NCI-H146 treated with DMSO at 0.1 percent for 48 hours (cell line): ENCODE results near the gene IRX4.

Experiments used
- DNase-seq: peaks from one replicate; lab custom pipeline; 2025; ENCODE audit not compliant: unreplicated experiment; lab: John Stamatoyannopoulos, UW

Gene IRX4

GRCh38 chr5:1840741-1841521 lies 41.8 kb downstream of the IRX4 start:
- no peak for DNase-seq

DNA sequence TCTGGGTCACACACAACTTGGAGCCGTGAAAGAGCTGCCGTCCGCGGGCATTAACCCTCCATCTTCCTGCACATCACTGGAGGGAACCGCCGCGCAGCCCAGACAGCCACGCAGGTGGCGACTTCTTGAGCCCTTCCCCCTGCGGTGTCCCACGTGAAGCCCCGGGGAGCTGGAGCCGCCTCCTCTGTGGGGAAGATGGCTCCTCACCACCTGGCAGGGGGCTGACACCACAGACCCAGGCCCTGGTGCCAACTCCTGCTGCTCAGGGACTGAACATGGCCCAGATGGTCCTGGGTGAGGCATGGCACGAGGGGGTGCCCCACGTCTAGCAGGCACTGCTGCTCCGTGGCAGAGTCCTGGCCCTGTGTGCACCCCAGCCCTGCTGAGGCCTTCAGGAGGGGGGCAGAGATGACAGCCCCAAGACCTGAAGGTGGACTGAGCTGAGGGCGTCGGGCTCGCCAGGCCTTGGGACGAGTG lies 42.6 kb downstream of the IRX4 start:
- DNase-seq: no peak

DNA sequence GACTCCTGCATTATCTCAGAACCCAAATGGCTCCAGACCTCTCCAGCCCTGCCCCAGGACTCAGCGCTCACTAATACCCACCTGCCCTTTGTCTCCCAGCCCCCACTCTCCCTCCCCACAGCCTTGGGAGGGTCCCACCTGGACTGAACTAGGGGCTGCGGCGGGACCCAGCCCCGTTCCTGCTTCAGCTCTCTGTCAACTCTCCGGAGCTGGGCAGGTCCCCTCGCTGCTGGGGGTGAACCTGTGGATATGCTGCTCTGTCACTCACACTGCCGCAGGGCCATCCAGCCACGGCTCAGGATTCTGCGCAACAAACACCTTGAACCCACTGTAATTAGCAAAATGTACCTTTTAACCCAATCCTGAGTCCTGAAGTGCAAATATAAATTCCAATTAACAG lies 44.7 kb downstream of the IRX4 start:
- no peak for DNase-seq

DNA sequence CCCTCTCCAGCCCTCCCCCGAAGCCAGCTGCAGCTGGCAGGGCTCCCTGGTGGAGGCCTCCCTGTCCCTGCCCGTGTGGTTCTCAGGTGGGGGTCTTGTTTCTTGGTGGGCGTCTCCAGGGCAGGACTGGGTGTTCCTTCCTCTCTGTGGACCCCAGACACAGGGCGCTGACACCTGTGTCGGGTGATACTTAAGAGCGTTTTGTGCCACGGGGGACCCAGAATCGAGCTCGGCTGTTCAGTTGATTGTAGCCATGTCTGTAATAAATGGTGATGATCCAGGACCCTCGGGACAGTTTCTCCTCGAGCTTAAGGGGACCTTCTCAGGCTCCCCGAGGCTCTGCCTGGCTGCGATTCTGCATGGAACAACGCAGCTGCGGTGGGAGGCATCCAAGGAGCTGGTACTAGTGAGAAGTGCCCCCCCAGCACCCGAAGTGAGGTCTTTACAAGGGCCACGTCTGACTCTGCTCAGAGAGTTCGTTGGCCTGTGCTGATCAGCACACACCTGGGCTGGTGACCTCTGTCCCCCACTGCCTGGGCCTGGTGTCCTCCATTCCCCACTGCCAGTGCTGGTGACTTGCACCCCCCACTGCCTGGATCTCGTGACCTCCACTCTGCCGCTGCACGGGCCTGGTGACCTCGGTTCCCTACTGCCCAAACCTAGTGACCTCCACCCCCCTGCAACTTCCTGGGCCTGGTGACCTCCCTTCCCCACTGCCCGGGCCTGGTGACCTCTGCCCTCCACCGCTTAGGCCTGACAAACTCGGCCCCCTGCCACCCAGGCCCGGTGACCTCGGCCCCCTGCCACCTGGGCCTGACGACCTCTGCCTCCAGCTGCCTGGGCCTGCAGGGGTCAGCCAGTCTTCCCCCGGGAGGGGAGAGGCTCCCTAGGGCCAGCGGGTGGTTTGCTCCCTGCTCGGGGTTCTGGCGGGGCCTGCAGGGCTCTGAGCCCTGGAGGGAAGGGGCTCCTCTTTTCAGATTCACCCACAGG lies 45.5 kb downstream of the IRX4 start:
- DNase-seq: no peak

DNA sequence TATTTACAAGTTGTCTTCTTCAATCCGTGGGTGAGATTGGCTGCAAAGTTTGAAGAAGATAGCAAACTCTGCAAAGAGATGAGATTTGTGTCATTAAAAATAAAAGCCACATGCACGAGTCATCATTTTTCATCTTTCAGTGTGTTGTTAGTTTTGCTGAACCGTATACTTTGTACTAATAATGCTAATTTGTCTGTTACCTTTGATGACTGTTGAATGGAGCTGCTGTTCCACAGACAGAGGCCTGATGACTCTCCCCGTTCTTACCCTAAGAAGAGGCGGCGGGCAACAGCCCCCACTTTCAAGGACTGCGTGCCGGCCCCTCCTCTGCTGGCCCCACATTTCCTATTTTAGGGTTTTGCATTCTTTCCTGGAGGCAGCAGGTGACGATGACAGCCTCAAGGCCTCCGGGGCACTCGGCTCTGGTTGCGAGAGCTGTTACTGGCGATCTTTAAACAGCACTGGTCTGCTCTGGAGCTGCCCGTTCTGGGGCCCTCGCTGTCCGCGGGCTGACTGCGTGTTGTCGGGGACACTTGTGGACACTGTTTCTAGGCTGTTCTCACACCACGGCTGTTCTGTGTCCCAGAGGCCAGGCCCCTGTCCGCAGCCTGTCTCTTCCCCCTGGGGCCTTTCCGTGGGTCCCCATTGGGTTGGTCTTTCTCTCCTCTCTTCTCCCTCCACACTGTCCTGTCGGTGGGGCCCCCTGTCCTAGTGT lies 46.4 kb downstream of the IRX4 start:
- no peak for DNase-seq

GRCh38 chr5:1835431-1835830 lies 47.3 kb downstream of the IRX4 start:
- no peak for DNase-seq

- peak; percentile 21 for DNase-seq
These were observed 47.9 kb downstream of the IRX4 start for GRCh38 chr5:1834721-1835429.

GRCh38 chr5:1834022-1834551 lies 48.6 kb downstream of the IRX4 start:
- no peak for DNase-seq

DNA sequence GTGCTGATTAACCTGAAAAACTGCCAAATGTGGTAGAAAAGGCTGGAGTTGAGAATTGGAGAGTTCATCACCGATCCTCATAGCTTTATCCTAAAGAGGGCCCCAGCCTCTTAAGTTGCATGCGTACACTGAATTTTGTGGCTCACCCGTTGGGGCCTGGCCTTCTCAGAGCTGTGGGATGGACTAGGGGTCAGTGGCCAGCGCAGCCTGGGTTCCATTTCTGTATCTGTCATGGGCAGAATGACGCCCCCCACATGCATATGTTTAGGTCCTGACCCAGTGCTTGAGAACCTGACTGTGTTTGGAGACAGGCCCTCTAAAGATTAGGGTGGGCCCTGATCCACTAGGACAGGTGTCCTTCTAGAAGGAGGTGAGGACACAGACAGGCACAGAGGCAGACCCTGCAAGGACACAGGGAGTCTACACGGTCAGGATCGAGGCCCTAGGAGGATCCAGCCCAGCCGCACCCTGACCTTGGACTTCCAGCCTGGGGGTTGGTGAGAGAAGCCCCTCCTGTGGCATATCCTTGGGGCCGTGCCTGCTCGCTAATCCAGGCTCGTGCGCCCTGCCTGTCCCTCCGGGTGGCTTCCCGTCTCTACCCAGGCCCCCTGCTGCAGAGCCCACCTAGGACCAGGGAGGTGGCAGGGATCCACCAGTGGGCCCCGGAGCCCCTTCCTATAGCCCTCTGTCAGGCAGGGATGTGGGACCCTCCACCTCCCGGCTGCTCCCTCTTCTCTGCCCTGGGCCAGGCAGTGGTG lies 49.3 kb downstream of the IRX4 start:
- no peak for DNase-seq

- no peak for DNase-seq
These were observed 50.0 kb downstream of the IRX4 start for GRCh38 chr5:1832511-1833250.

GRCh38 chr5:1831677-1832313 lies 50.9 kb downstream of the IRX4 start:
- DNase-seq: no peak

- no peak for DNase-seq
These were observed 51.5 kb downstream of the IRX4 start for GRCh38 chr5:1831257-1831656.

DNA sequence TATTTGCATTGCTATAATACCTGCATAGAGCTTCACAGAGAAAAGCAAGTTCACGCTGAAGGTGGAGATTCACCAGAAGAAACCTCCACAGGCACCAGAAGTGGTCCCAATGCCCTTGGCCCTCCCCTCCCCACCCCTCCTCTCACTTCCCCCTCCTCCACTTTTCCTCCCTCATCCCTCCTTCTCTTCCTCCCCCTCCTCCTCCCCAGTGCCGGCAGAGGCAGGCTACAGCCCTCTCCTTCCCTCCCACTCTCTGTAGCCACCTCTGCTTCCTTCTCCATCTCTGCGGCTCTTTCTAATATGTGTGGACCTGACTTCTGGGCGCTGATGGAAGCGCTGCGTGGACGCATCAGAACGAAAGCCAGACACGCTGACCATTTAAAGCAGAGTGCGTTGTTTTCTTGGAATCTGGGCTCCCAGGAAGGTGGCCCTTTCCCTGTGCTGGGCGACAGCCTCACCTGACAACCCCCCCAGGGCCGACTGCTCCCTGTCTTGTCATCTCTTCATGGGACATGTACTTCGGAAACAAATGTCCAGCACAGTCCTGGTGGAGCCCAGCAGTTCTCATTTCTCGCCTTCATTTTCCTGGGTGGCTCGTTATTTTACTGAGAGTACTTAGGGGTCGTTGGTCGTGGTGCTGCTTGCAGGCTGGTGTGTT lies 52.0 kb downstream of the IRX4 start:
- no peak for DNase-seq

DNA sequence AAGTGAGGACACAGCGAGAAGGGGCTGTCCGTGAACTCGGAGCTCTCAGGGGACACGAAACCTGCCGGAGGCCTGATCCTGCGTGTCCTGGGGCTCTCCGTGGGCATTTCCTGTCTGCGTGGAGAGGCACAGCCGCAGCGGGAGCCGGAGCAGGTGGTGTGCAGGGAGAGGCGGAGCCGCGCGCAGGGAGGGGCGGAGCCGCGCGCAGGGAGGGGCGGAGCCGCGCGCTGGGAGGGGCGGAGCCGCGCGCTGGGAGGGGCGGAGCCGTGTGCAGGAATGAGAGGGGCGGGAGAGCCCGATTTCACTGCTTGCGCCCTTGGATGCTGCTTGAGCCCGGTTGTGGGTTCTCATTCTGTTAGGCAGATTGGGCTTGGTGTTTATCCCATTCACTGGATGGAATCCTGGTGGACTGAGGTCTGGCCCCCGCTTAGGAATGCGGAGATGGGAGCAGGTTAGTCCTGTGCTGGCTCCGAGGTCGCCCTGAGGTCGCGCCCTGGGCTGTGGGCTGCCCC lies 54.8 kb downstream of the IRX4 start:
- no peak for DNase-seq
